Spleen (tissue), 3 donors: ENCODE results near the gene IMPACT.

ENCODE experiments used
- POLR2A ChIP-seq, 3 donors: fragments of 450-650 bp; IDR thresholded peaks; one replicate each; pipeline ENCODE4 v1.5.1; 2017; ENCODE audit warnings: antibody characterized with exemption in 3 of 3, mild to moderate bottlenecking in 1 of 3
- POLR2AphosphoS5 ChIP-seq, 3 donors: sonication (generic); formaldehyde crosslinking; IDR thresholded peaks; one replicate each; pipeline ENCODE4 v1.5.1; 2017; ENCODE audit warnings: antibody characterized with exemption in 3 of 3

GRCh38 chr18:24402209-24402785 lies 24.2 kb upstream of the IMPACT start:
- TF ChIP-seq POLR2A (IDR thresholded peaks at IDR 0.05) = no peak
- no peak for TF ChIP-seq POLR2AphosphoS5 (IDR thresholded peaks at IDR 0.05)
